GM19463 (cell line): Measurements from ENCODE around the gene BCAS3.

Experiments used
- ATAC-seq: cut with Tn5 transposase; IDR thresholded peaks from one replicate; pipeline ENCODE4 v1.9.1; 2021; ENCODE audit warnings: mild to moderate bottlenecking, moderate library complexity; ENCODE audit not compliant: unreplicated experiment

The BCAS3 gene

GRCh38 chr17:61302953-61303816 lies 625.5 kb downstream of the BCAS3 start:
- ATAC-seq: no peak

GRCh38 chr17:61303817-61304096 lies 626.1 kb downstream of the BCAS3 start:
- ATAC-seq: no peak

DNA sequence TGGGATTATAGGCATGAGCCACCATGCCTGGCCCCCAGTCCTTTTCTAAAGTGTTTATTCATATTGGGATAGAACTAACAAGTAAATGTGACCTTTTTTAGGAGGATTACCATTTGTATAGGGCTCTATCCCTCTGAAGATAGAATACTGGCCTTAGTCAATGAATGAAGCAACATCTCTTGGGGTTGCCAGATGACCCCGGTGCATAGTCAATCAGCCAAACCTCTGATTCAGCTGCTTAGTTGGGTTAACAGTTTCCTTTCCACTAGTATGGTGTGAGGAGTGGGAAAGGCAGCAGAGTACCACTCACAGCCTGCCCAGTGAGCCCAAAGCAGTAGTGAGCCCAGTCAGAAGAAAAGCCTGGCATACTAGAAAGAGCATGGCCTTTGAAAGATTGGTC lies 627.4 kb downstream of the BCAS3 start:
- no peak for ATAC-seq

GRCh38 chr17:61306003-61306402 lies 628.4 kb downstream of the BCAS3 start:
- no peak for ATAC-seq

DNA sequence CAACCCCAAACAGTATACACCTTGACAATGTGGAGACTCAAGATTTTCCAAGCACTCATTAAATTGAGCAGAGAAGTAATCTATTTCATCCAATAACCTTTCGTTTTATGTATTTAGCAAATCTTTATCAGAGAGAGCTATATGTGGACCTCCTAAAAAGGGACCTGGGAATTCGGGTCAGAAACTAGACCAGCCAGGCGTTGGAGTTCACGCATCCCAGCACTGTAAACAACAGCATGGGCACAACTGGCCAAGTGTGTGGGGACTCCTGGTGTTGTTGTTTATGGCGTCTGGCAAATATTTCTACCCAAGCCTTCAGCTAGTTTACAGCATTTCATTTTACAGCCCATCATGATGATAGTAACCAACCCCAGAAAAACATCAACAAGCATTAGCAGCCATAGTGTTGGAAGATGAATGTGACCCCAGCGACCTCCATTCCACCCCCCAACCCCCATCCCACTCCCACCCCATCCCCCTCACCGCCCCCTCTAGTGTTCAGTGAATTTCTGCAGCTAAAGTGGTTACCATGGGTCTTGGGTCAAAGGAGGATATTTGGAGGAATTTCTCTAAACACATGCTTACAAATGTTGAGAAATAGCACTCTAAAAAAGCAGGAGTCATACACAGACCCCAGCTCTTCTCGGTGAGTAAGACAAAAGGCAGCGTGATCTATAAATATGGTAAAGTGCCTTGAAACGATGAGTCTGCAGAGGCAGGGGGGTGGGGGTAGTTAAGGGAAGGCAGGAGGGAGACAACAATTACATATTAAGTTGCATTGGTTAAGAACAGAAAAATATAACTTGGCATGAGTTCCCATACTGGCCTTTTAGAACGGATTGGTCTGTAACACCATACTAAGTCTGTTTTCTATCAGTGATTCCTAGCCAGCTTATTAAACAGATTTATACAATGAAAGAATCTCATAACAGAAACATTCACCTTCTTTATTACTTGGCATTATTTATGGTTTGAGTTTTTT lies 630.5 kb downstream of the BCAS3 start:
- no peak for ATAC-seq

DNA sequence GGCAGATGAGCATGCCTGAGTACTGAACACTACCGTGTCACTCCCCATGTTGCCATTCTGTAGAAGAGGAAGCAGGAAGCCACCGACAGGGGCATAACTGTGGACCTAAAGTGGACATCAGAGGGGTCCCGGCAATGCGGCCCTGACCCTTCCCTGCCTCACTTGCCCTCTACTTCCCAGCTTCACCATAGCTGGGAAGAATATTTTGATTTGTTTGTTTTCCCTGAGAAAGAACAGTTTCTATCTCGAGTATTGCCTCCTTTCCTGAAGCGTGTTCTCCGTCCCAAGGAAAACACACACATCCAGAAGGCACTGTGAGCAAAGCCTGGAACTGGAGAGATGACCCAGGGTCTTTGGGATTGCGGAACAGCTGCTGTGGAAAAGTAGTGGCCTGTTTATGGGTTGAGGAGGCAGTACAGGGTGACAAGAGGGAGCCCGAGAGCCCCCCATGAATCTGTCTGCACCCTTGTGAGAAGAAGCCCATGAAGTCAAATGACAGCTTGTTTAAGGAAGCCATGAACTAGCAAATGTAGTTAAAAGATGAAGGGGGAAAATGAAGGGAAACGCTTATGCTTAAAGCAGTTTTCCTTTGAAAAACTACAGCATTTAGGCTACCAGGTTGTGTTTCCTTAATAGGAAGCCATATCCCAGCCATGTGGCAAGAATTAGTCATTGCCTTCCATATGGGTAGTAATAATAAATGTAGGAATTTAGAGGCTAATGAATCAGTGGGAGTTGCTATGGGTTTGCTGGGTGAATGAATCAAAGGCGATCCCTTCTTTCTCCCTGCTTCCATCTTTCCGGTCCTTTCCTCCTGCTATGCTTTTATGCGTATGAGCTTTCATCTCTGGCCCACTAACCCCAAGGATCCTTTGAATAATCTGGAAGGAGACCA lies 632.0 kb downstream of the BCAS3 start:
- no peak for ATAC-seq

- no peak for ATAC-seq
Observed at GRCh38 chr17:61310590-61310989, 632.9 kb downstream of the BCAS3 start.

- no peak for ATAC-seq
Observed at GRCh38 chr17:61312406-61313295, 635.0 kb downstream of the BCAS3 start.

- no peak for ATAC-seq
Observed at GRCh38 chr17:61313461-61314326, 636.0 kb downstream of the BCAS3 start.

- no peak for ATAC-seq
Observed at GRCh38 chr17:61314368-61315078, 636.9 kb downstream of the BCAS3 start.

- ATAC-seq: no peak
Observed at GRCh38 chr17:61316633-61317032, 639.0 kb downstream of the BCAS3 start.

GRCh38 chr17:61317779-61318178 lies 640.1 kb downstream of the BCAS3 start:
- no peak for ATAC-seq

DNA sequence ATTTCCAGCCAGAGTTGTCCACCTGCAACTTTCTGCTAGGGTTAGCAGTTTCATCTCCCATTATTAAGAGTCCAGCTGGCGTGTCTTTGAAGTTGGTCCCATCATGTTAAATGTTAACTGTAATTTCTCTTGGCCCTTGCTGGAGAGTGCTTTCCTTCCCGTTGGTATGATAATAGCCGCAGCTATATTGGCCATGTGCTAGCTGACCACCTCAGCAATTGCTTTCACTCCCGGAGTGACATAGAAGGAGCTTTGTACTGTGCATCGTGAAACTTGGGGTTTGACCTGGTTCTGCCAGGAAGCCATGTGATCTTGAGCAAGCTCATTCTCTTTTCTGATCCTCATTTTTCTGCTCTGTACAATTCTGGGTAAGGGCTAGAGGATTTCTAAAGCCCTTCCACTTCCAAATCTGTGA lies 641.0 kb downstream of the BCAS3 start:
- no peak for ATAC-seq

DNA sequence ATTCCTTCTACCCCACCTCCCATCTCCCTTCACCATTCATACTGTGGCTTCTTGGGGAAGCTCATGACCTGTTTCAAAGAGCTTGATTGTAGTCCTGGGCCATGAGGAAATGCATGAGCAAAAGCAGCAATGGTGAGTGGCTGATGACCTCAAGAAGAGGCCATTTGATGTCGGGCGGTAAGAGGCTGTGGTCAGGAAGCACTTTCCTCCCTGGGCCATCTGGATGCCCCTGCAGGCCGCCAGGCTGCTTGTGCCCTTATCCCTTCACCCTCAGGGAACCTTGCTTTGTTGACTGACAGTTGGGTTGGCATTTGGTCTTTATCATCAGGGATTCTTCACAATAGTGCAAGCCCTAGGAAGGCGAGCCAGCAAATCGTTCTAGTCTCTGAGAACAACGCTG lies 643.7 kb downstream of the BCAS3 start:
- no peak for ATAC-seq

- ATAC-seq: no peak
Observed at GRCh38 chr17:61322325-61323002, 644.8 kb downstream of the BCAS3 start.

- no peak for ATAC-seq
Observed at GRCh38 chr17:61323003-61323908, 645.6 kb downstream of the BCAS3 start.
